Esophagus squamous epithelium (tissue), 4 donors: ENCODE data around the gene C6orf47.

Source experiments
- POLR2A ChIP-seq, 4 donors: fragments of 450-650 bp; IDR thresholded peaks; one replicate each; pipeline ENCODE4 v1.6.1; 2017; ENCODE audit warnings: antibody characterized with exemption in 4 of 4, mild to moderate bottlenecking in 4 of 4, moderate library complexity in 3 of 4
- TF ChIP-seq, protein P1 (sequence below), 6 experiments: fragments of 450-650 bp in 4 of 6; fragments of 200-600 bp in 2 of 6; sonication (generic) in 2 of 6; IDR thresholded peaks; one replicate each; pipeline ENCODE4 v1.5.1; 2016 to 2019; ENCODE audit warnings: antibody characterized with exemption in 6 of 6, mild to moderate bottlenecking in 4 of 6, moderate library complexity in 4 of 6

DNA sequence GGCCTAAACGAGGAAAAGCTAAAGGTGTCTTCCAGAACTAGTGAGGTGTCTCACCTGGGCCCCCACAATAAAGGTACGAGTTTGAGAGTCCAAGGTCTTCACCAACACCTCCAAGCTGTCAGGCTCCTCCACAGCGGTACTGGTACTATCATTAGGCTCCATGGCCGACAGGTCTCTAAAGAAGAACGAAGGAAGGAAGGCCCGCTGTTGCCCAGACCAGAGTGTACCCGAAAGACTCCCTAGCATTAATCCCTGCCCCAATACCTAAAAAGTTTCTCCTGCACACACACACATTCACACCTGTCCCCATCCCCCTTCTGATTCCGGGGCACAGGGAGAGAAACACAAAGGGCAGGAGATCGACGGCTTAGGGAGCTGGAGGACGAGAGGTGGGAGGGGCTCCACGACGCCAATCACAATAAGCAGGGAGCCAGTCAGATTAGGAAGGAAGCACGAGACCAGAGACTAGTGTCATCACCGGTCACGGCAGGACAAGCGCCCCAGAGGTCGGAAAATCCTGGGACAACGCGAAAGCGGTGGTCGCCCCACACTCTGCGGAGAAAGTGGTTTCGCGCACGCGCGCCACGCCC, 8.9 kb downstream of the C6orf47 start:
- TF ChIP-seq, protein P1, sequence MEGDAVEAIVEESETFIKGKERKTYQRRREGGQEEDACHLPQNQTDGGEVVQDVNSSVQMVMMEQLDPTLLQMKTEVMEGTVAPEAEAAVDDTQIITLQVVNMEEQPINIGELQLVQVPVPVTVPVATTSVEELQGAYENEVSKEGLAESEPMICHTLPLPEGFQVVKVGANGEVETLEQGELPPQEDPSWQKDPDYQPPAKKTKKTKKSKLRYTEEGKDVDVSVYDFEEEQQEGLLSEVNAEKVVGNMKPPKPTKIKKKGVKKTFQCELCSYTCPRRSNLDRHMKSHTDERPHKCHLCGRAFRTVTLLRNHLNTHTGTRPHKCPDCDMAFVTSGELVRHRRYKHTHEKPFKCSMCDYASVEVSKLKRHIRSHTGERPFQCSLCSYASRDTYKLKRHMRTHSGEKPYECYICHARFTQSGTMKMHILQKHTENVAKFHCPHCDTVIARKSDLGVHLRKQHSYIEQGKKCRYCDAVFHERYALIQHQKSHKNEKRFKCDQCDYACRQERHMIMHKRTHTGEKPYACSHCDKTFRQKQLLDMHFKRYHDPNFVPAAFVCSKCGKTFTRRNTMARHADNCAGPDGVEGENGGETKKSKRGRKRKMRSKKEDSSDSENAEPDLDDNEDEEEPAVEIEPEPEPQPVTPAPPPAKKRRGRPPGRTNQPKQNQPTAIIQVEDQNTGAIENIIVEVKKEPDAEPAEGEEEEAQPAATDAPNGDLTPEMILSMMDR (IDR thresholded peaks at IDR 0.05): no peak
- no peak for TF ChIP-seq POLR2A (IDR thresholded peaks at IDR 0.05)
